ENCODE results near the gene DMRTC2.

Gene DMRTC2

DNA sequence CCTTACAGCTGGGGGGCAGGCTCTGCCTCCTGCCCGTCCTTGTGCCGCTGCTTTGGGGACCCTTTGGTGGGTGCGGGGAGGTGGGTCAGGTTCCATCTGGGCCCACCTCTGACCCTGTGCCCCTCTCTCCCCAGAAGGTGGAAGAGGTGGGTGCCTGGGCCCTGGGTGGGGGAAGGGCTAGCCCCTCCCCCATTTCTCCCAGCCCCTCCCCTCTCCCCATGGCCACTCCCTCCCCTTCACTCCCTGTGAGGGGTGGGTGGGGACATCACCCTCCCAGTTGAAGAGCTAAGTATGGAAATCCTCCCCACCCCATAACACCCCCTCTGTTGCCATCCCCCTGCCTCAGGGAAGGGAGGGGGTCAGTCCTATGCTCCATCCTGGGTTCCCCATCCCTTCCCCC is 52.3 kb downstream of the DMRTC2 start:
- no peak for DNase-seq
- TF ChIP-seq GATA1 (IDR thresholded peaks at IDR 0.05; ENCODE audit: low read depth, low read length) (no peak), POLR2A (IDR thresholded peaks at IDR 0.05; ENCODE audit: low read length) (no peak)

DNA sequence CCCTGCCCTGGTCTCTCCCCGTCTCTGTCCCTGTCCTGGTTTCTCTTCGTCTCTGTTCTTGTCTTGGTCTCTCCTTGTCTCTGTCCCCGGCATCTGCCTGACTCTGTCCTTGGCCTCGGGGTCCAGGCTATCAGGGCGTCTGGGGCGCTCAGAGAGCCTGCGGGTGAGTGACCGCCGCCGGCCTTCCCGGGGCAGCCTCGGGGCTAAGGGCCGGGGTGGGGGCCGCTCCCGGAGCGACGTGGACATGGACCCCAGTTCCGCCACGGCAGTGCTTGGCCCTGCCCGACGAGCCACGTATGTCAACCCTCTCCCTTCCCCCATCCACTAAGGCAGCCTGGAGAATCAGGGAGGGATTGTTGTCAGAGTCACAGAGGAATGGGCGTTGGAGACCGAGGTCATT is 53.0 kb downstream of the DMRTC2 start:
- TF ChIP-seq POLR2A (IDR thresholded peaks at IDR 0.05; ENCODE audit: low read length), result no peak
- TF ChIP-seq GATA1 (IDR thresholded peaks at IDR 0.05; ENCODE audit: low read depth, low read length), result no peak
- DNase-seq, result no peak

DNA sequence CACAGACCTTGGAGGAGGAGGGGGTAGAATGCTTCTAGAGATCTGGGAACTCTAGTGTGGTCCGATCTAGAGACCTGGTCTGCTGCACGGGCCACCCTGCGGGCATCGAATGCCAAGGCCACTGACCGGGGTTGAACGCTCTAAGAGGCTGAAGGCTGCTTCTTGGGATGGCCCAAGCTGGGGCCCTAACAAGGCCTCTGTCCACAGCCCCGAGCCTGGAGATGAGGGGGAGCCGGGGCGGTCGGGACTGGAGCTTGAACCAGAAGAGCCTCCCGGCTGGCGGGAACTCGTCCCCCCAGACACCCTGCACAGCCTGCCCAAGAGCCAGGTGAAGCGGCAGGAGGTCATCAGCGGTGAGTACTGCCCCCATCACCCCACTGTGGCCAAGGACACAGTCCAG is 53.4 kb downstream of the DMRTC2 start:
- DNase-seq, result no peak
- TF ChIP-seq GATA1 (IDR thresholded peaks at IDR 0.05; ENCODE audit: low read depth, low read length) (no peak), POLR2A (IDR thresholded peaks at IDR 0.05; ENCODE audit: low read length) (no peak)

Measured in erythroblast (primary cell).